Embryonic facial prominence (tissue), 1 donor: ENCODE results near the gene DLL1.
"Not testable (repeated sequence)": the region's sequence is repeated elsewhere in the genome, so short reads cannot be mapped to it uniquely, and the experiment has no call there.

Source experiments
- DNase-seq: peaks from one replicate; pipeline ENCODE4 v3.0.0-alpha.2; 2016; ENCODE audit errors: extremely low spot score

DLL1 gene

GRCh38 chr6:170290296-170291128 is at the start of gene DLL1:
Gene DLL1 (minus strand): TSS chr6:170291078. CDS start chr6:170290139, 939 bp downstream.
- no peak for DNase-seq

- DNase-seq: not testable (repeated sequence)
Measured at GRCh38 chr6:170335199-170335598, 44.3 kb upstream of the DLL1 start.

GRCh38 chr6:170329321-170329720 is 38.4 kb upstream of the DLL1 start:
- DNase-seq: no peak

- DNase-seq: no peak
Measured at GRCh38 chr6:170317718-170318117, 26.8 kb upstream of the DLL1 start.

GRCh38 chr6:170317076-170317475 is 26.2 kb upstream of the DLL1 start:
- DNase-seq: no peak

- DNase-seq: no peak
Measured at GRCh38 chr6:170316071-170316470, 25.2 kb upstream of the DLL1 start.

- DNase-seq: no peak
Measured at GRCh38 chr6:170314983-170315382, 24.1 kb upstream of the DLL1 start.

- DNase-seq: no peak
Measured at GRCh38 chr6:170313716-170314295, 22.9 kb upstream of the DLL1 start.

- DNase-seq: no peak
Measured at GRCh38 chr6:170312876-170313275, 22.0 kb upstream of the DLL1 start.

GRCh38 chr6:170311696-170312095 is 20.8 kb upstream of the DLL1 start:
- no peak for DNase-seq

- DNase-seq: no peak
Measured at GRCh38 chr6:170308761-170309160, 17.9 kb upstream of the DLL1 start.

- DNase-seq: no peak
Measured at GRCh38 chr6:170307080-170307545, 16.2 kb upstream of the DLL1 start.

GRCh38 chr6:170306324-170307079 is 15.6 kb upstream of the DLL1 start, which contains the start of gene FAM120B:
Gene FAM120B (plus strand): TSS chr6:170306758. CDS start chr6:170317391, 10,633 bp downstream.
- peak; percentile 90 for DNase-seq

GRCh38 chr6:170305805-170306323 is 15.0 kb upstream of the DLL1 start:
- no peak for DNase-seq

GRCh38 chr6:170301184-170301583 is 10.3 kb upstream of the DLL1 start:
- no peak for DNase-seq

- no peak for DNase-seq
Measured at GRCh38 chr6:170298688-170299087, 7.8 kb upstream of the DLL1 start.

GRCh38 chr6:170297576-170298330 is 6.9 kb upstream of the DLL1 start:
- DNase-seq: no peak

GRCh38 chr6:170296746-170297575 is 6.1 kb upstream of the DLL1 start:
- DNase-seq: no peak

- DNase-seq: no peak
Measured at GRCh38 chr6:170296423-170296745, 5.5 kb upstream of the DLL1 start.
